GM18868 (cell line): Measurements from ENCODE around the gene COL6A2.

ENCODE experiments used
- ATAC-seq: cut with Tn5 transposase; IDR thresholded peaks from one replicate; pipeline ENCODE4 v1.9.1; 2021; ENCODE audit warnings: mild to moderate bottlenecking, moderate library complexity; ENCODE audit not compliant: unreplicated experiment

COL6A2 gene

DNA sequence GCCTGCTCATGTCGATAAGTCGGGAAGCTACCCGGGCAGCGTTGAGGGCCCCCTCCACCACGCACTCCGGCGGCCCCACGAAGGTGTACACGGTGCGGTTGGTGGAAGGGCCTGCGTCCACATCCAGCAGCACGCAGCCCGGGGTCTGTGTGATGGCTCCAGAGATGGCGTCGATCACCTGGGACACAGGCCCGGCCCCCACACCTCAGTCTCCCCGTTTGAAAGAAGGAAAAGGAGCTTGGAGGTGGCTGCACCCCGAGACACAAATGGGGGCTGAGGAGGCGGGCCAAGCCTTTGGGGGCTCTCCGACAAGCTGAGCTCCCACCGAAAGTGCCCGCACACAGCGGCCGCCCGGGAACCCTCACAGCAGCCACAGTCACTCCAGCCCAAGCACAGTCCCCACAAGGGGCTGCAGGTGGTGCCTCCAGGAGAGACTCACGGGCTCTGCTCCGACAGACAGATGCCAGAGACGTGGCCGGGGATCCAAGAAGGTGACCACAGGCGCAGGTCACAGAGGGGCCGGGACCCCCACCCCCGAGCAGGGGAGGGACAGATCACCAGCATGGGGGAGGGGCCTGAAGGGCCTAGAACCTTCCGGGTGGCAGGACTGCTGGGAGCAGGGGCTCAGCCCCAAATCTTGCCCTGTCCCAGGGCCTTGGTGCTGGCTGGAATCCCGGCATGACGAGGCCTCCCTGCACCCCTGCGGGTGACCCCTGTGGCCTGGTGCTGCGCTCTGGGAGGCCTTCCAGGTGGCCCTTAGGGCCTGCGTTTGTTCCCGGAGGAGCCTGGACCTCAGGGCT lies 56.4 kb downstream of the COL6A2 start:
- ATAC-seq: no peak

DNA sequence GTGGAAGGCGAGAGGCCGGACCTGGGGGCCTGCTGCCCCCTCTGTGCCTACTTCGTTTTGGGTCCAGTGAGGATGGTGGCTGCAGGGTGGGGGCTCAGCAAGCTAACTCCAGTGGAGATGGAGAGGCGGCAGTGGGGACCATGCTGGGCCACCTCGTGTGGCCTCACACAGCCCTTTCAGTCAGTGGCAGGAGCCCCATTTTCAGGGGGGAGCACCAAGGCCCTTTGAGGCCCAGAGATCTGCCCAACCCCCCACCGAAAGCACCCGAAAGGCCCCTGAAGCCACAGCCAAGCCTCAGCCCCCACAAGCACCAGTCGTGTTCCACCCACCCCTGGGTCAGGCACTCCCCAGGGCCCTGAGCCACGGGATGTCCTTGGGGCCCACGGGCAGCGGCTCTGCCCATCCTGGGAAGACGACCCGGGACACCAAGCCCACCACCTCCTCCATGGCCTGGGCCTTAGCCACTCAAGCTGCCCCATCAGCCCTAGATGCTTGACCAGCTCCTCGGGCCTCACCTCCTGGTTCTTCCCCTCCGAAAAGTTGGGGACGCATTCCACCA lies 57.1 kb downstream of the COL6A2 start:
- ATAC-seq: no peak

DNA sequence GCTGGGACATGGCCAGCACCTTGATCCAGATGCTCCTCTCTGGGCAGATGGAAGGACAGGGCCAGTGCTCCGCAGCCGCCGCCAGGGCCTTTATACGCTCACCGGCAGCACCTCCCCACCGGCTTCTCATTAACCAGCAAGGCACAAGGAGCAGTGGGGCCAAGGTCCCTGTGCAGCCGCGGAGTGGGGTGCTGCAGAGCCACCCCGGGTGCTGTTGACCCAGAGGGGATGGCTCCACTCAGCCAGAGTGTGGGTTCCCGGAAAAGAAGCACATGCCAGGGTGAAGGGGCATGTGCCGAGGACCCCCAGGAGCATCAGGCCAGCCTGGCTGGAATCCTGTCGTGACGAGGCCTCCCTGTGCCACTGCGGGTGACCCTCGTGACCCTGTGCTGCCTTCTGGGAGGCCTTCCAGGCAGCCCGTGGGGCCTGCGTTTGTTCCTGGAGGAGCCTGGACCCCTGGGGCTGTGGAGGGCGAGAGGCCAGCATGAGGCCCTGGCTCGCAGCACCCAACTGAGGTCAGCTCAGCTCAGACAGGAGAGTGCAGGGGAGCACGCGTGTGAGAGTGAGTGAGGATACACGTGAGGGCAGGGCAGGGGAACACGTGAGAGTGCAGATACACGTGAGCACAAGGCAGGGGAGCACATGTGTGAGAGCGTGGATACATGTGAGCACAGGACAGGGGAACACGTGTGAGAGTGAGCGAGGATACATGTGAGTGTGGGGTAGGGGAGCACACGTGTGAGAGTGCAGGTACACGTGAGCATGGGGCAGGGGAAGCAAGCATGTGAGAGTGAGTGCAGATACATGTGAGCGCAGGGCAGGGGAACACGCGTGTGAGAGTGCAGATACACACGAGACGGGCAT lies 57.8 kb downstream of the COL6A2 start, which contains the start of gene FTCD:
Gene FTCD, minus strand, starts transcription at position 66 of the 864 bp plus-strand sequence. Its CDS starts 56 bp downstream, at position 10.
- no peak for ATAC-seq

DNA sequence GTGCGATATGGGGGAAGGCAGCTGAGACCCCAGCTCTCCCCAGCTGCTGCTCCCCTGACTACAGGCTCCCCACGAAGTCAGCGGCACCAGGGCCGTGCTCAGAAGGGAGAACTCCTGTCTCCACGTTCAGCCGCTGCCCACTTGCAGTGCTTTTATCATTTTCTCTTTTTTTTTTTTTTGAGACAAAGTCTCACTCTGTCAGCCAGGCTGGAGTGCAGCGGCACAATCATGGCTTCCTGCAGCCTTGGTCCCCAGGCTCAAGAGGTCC lies 58.4 kb downstream of the COL6A2 start:
- ATAC-seq: no peak

DNA sequence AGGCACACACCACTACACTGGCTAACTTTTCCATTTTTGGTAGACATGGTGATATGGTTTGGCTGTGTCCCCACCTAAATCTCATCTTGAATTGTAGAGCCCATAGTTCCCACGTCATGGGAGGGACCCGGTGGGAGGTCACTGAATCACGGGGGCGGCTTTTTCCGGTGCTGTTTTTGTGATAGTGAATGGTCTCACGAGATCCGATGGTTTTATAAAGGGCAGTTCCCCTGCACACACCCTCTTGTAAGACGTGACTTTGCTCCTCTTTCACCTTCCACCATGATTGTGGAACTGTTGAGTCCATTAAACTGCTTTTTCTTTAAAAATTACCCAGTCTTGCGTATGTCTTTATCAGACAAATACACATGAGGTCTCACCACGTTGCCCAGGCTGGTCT lies 58.8 kb downstream of the COL6A2 start:
- no peak for ATAC-seq

DNA sequence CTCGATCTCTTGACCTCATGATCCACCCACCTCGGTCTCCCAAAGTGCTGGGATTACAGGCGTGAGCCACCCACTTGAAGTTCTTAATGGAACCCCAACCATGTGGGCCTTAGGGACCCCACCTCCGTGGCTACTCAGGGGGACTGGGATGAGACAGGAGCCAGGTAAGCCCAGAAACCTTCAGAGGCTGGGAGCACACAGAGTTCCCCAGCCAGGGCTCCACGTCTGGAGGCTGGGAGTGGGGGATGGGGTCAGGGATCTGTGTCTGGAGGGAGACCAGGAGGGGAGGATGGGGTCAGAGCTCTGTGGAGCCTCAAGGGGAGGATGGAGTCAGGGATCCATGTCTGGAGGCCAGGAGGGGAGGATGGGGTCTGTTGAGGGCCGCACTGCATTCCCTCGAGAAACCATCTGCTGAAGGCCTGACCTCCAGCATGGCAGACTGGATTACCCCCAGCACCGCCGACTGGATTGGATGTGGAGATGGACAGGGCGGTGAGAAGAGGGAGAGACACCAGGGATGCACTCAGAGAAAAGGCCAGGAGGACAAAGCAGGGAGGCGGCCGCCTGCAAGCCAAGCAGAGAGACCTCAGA lies 59.6 kb downstream of the COL6A2 start:
- ATAC-seq: no peak

DNA sequence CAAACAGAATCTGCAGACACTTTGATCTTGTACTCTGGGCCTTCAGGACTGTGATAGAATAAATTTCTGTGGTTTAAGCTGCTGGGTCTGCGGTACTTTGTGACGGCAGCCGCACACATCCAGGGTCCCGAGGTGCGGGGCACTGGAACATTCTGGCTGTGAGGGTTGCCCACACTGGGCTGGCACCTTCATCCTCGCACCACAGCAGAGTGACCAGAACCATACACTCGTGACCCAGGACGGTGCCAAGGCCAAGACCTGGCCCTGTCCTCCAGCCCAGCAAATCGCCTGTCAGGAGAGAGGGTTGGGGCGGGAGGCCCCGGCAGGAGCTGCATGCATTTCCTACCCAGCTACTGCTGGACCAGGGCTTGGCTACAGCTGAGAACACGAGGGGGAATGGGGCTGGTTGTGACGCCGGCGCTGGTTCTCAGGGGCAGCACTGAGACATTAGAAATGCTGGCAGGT lies 60.1 kb downstream of the COL6A2 start:
- ATAC-seq: no peak

DNA sequence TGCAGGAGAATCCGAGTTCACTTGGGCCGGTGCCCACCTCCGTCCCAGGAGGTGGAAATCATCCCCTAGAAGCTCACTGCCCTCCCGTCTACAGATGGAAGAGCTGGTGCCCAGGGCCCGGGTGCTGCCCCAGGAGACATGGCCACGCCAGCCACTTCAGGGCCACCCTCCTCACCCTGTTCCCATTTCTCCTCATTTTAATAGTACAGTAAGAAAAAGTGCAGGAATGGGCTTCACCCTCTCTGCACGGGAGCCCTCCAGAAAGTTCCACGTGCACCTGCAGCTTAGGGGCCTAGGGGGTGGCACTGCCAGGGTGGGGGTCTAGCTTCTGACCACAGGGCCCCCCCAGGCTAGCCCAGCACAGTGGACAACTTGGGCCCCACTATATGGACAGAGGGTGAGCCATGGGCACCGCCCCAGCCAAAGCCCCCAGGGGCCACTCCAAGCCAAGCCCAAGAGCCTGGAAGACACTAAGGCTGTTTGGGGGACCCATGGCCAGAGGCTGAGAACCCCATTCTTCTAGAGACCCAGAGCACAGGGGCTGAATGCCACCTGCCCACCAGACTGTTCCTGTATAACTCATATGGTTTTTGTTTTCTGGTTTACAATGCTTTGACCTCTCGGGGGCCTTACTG lies 60.9 kb downstream of the COL6A2 start:
- no peak for ATAC-seq

DNA sequence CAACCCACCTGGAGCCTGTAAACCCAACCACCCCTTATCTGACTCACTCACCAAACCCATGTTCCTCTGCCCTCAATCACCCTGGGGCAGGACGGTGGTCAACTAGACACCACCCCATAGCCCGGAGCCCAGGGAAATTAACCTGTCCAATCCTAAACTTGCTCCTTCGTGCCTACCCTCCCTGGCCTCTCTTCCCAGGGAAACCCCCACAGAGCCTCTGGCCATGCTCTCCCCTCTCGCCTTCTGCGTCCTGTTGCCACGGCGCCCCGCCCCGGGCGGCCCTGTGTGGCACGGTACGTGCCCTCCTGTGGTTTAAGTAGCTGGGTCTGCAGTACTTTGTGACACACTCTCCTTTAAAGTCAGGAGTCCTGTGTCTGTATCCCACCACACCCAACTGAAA lies 61.5 kb downstream of the COL6A2 start:
- no peak for ATAC-seq

DNA sequence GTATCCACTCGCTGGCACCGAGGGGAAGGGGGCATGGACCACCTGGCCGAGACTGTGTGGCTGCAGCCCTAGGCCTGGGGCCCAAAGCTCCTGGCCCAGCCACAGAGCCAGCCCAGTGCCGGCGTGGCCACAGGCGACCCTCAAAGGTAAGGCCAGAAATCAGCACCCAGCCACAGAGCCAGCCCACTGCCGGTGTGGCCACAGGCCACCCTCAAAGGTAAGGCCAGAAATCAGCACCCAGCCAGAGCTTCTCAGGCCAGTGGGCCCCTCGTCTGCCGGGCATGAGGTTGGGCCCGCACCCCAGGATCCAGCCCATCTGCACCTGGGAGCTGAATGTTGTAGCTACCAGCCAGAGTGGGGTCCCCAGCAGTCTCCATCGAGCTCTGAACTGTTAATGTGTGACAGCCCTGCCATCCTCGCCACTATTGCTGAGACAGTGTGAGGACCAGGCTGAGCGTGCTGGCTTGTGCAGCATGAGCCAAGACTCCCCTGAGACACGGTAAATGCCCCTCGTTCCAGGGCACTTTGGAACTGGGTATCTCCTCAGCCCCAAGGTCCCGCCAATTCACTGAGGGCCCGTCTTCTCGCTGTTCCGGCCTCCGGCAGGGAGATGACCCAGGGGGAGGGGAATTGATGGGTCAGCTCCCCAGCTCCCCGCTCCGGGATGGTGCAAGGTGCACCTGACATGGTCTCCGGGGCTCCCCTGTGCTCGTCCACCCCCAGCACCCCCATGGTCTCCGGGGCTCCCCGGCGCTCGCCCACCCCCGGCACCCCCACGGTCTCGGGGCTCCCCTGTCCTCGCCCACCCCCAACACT lies 62.1 kb downstream of the COL6A2 start:
- no peak for ATAC-seq

DNA sequence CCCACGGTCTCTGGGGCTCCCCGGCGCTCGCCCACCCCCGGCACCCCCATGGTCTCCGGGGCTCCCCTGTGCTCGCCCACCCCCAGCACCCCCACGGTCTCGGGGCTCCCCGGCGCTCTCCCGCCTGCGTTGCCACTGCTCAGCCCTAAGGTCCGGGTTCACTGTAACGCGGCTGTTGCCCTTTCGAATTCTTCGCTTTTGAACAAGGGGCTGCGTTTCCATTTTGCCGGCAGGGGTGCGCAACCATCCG lies 62.7 kb downstream of the COL6A2 start:
- ATAC-seq: no peak

DNA sequence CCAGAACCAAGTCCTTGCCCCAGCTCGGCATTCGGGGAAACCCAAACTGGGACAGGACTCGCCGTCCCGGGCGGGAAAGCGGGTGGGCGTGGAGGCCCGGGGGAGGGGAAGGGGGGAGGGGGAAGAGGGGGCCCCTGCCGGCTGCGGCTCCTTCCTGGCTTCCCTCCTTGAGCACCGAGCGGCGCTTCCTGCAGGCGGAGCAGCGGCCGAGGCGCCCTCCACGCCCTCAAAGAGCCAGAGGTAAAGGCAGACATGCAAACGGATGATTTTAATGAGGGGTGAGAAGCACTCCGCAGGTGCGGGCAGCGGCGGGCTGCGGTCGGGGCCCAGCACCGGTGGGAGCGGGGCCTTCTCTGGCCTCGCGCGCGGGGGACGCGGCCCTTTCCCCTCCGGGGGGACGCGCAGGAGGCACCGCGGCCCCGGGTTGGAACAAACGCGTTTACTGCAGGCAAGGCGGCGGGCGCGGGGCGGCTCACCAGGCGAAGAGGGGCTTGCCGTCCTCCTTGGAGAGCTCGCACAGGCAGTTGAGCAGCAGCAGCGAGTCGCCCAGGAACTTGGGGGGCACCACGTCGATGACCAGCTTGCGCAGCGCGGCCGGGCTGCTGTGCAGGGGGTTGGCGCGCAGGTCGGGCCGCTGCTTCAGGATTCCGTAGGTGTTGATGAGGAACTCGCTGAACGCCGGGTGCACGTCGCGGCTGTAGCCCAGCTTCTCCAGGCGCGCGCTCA lies 63.2 kb downstream of the COL6A2 start:
- no peak for ATAC-seq

DNA sequence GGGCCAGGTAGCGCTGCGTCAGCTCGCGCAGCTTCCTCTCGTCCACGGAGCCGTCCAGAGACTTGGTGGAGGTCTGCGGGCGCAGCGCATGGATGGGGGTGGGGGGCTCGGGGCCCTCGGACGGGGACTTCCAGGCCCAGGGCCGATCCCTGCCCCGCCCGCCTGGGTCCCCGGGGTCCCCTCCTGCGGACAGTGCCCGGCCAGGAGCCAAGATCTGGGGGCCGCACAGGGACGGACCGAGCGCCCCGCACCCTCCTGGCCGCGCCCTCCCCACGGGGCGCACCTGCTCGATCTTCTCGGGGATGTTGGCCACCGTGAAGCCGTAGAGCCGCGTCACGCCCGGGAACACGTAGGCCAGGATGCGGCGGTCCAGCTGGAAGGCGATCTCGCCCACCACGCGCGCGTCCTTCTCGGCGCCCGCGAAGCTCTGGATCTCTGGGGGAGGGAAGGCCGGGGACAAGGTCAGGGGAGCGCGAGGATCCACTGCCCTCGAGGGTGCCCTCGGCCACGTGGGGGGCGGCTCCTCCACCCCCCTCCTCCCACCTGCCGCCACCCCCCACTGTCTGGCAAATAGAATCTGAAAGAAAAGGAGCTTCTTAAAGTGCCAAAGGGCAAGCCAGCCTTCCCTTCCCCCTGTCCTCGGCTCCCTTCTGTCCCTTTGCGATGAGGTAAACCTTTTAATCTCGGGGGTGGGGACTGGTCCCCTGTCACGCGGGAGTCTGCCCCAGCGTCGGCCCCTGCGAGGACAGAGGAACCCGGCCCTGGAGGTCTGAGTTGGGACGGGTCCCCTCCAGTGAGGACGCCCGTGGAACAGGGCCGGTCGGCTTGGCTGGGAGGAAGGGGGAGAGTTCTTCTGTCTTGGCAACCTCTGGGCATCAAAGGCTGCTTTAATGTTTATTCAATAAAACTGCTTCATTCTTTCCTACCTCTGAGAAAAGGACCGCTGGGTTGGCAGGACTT lies 64.0 kb downstream of the COL6A2 start:
- no peak for ATAC-seq

DNA sequence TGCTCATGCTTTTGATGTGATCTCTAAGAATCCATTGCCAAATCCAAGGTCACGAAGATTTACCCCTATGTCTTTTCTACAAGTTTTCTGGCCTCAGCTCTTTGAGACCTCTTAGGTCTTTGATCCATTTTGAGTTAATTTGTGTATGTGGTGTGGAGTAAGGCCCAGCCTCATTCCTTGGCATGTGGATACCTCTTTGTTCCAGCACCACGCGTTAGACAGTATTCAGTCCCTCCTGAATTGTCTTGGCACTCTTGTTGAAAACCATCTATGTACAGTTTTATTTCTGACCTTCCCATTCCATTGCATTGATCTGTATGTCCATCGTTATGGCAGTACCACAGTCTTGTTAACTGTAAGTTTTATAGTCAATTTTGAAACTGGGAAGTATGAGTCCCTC lies 65.5 kb downstream of the COL6A2 start:
- no peak for ATAC-seq

DNA sequence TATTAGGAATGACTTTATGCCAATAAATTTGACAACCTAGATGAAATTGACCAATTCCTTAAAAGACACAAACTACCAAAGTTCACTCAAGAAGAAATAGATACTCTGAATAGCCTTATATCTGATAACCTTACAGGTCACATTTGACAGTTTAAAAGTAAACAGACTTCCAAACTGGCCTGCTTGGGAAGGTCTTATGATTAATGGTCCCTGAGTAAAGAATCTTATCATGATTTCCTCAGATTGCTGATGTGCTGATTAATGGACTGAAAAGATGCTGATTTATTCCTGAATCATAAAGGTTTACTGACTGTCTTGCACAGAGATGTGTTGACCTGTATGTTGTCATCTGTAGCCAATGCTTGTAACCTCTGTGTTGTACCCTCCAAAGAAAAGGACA lies 67.2 kb downstream of the COL6A2 start:
- ATAC-seq: no peak

DNA sequence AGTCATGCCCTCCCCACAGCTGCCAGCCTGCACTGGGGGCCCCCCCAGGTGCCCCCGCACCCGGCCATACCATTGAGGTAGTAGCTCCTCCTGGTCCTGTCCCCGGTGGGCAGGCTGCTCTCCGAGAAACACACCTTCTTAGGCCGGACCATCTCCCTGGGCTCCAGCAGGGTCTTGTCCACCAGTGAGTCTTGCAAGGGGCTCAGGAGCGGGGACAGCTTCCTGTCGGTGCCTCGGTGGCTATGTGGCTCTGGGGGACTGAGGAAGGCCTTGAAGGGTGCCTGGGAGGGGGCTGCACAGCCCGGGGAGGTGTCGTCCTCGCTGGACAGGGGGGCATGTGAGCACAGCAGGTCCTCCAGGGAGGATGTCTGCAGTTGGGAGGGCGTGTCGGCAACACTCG lies 70.3 kb downstream of the COL6A2 start:
- no peak for ATAC-seq

DNA sequence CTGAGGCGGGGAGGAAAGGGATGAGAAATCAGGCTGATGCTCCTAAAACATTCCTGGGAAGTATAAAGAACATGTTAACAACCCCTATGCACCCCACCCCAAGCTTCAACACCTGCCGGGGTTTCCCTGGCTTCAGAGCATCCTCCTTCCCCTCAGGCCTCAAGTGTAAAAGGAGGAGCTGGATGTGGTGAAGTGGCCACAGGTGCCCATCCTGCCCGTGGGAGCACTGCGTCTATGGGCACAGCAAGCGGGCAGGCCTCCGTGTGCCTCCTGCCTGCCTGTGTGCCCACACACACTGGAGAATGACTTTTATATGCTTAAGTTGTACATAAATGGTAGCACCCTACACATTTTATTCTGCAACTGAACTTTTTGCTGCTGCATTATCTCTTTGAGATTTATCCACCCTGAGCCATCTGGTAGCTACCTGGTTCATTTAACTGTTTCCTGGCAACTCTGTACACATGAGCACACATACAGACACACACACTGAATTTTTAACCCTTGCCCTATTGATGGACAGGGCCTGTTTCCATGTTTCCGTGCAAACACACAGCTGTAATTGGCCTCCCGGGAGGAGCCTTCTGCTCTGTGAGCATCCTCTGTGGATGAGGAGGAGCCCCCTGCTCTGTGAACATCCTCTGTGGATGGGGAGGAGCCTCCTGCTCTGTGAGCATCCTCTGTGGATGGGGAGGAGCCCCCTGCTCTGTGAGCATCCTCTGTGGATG lies 70.9 kb downstream of the COL6A2 start:
- no peak for ATAC-seq
